KOPT-K1 (cell line): ENCODE results near the gene ZDHHC16.

Experiments used
- H3K27ac ChIP-seq: fragments of 200-600 bp; sonication (generic); 2 replicates; pipeline ENCODE4 v1.5.1; 2016; ENCODE audit warnings: antibody characterized with exemption, mild to moderate bottlenecking, low read depth, low read length; ENCODE audit not compliant: poor library complexity, severe bottlenecking
- H3K36me3 ChIP-seq: fragments of 200-600 bp; sonication (generic); 2 replicates; pipeline ENCODE4 v1.5.1; 2017; ENCODE audit warnings: antibody characterized with exemption, mild to moderate bottlenecking, low read length, moderate library complexity; ENCODE audit not compliant: insufficient read depth
- H3K9me3 ChIP-seq: fragments of 200-600 bp; sonication (generic); 2 replicates; pipeline ENCODE4 v1.5.1; 2017; ENCODE audit warnings: antibody characterized with exemption, low read length, mild to moderate bottlenecking; ENCODE audit not compliant: insufficient read depth, poor library complexity, severe bottlenecking

ZDHHC16 gene

DNA sequence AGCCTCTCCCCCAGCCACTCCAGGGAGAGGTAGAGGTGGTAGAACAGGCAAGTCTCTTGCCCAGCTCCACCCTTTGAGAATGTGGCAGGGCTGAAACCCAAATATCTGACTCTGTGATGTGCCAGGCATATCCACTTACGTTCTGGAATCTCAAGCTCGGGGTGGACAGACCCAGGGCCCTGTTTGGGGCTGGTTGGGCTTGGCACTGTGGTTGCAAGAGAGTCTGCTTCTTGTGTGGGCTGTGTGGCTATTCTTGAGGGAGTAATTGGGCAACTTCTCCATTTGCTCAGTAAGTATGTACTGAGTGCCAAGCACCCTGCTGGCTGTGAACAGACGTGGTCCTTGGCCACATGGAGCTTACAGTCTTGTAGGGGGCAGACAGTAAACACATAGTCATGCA is 57.4 kb downstream of the ZDHHC16 start:
- Histone ChIP-seq H3K9me3 (no peaks in the 10 kb centered on the region), H3K27ac (no peak overlapping the region), H3K36me3 (no peaks in the 10 kb centered on the region)

DNA sequence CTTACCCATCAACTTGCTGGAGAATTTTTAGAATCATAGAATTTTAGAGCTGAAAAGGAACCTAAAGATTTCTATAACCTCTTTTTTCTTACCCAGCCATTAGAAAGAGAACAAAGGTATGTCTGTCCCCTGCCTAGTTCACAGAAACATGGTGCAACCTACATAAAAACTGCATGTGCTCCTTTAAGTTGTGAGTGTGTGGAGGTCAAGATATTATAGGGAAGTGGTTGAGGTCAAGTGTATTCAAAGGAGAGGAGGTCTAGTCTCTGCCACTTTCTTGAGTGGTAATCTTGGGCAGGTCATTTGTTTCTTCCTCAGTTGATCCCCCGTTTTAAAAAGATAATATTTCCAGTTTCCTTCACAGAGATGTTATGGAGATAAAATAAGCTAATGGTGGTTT is 59.2 kb downstream of the ZDHHC16 start:
- H3K9me3 ChIP-seq = no peaks in the 10 kb centered on the region
- no peak overlapping the region for H3K27ac ChIP-seq
- no peaks in the 10 kb centered on the region for H3K36me3 ChIP-seq

DNA sequence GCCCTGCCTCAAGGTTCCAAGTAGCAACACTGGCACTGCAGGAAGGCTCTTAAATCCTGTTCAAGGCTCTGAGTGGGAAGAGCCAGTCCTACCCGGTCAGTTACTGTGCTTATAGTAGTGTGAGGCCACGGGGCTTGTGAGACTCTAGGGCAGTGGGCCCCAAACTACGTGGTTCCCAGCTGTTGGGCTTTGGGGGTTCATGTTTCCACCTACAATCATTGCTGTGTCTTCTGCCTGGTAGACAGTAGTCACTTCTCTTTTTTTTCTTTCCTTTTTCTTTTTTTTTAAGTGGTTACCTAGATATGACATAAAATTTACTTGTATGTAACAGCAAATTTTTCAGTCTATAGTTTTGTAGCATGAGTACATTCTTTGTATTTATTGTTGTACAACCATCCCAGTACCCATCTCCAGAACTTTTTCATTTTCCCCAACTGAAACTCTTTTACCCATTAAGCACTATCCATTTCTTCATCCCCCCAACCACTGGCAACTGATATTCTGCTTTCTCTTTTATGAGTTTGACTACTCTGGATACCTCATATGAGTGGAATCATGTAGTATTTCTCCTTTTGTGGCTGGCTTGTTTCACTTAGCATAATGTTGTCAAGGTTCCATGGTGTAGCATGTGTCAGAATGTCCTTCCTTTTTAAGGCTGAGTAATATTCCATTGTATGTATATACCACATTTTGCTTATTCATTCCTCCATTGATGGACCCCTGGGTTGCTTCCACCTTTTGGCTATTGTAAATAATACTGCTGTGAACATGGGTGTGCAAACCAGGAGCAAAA is 60.4 kb downstream of the ZDHHC16 start:
- no peak overlapping the region for H3K27ac ChIP-seq
- H3K36me3 ChIP-seq = no peaks in the 10 kb centered on the region
- no peaks in the 10 kb centered on the region for H3K9me3 ChIP-seq
